RWPE1 (cell line): ENCODE measurements around the gene FRYL.
"Not testable (repeated sequence)": the region's sequence is repeated elsewhere in the genome, so short reads cannot be mapped to it uniquely, and the experiment has no call there.

Source experiments
- CTCF ChIA-PET: fragments of 350-600 bp; sonication (Branson Sonifier 250); formaldehyde crosslinking; extraction: SDS; loops from one replicate; lab custom pipeline; 2021; lab: Yijun Ruan, JAX
- POLR2A ChIA-PET: fragments of 400-600 bp; formaldehyde crosslinking; extraction: SDS; loops from one replicate; lab custom pipeline; 2020; ENCODE audit warnings: antibody characterized with exemption; ENCODE audit not compliant: low non-redundant PET; lab: Yijun Ruan, JAX
- DNase-seq: peaks from one replicate; pipeline ENCODE4 v3.0.0; 2012; ENCODE audit warnings: low spot score
- H3K27ac ChIP-seq: fragments of 450-650 bp; 2 replicates; pipeline ENCODE4 v1.5.1; 2017
- CTCF ChIP-seq: fragments of 450-650 bp; conservative IDR thresholded peaks from 2 replicates; pipeline ENCODE4 v1.5.1; 2017; ENCODE audit warnings: low read depth, mild to moderate bottlenecking

Gene FRYL

DNA sequence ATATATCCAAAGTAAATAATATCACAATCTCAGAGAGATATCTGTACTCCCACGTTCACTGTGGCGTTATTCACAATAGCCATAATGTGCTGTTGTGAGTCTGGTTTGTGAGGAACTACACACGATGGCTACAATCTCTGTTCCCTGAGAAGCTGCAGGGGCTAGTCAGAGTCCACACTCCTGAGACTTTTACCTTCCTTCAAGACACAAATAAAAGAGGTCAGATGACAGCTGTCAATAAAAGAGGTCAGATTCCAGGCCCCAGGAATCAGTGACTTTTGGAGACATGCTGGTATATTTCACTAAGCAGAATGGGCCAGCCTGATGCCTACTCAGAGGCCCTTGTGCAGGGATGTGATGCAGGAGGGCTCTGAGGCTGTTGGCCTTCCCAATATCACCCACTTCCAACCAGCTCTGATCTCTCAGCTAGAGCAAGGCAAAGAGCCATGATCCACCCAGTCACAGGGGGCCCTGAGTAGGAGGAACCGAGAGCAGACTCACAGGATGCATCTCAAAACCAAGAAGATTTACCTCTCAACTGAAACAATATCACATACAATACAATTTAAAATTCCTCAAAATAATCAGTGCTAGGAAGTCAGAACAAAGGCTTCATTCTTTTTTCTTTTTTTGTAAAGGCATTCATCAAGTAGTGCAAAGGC is 13.8 kb downstream of the FRYL start:
- no peak overlapping the region for H3K27ac ChIP-seq
- DNase-seq, result no peak
- TF ChIP-seq CTCF, result no peak
- ChIA-PET POLR2A (no interaction called here), CTCF (no interaction called here)

- ChIA-PET CTCF (no interaction called here), POLR2A (no interaction called here)
- DNase-seq, result no peak
- TF ChIP-seq CTCF, result no peak
- no peak overlapping the region for H3K27ac ChIP-seq
Measured at GRCh38 chr4:48762408-48762807, 17.7 kb downstream of the FRYL start.

DNA sequence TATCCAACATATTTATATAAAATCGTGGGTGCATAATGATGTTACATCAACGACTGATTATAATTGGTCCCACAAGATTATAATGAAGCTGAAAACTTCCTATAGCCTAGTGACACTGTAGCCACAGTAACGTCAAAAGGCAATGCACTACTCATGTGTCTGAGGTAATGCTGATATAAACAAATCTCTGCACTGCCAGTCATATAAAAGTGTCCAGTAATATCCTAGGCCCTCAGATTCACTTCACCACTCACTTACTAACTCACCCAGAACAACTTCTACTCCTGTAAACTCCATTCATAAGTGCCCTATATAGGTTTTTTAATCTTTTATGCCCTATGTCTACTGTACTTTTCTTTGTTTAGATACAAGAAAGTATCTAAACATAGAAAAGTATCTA is 18.8 kb downstream of the FRYL start:
- H3K27ac ChIP-seq, result no peak overlapping the region
- ChIA-PET CTCF (no interaction called here), POLR2A (no interaction called here)
- no peak for DNase-seq
- no peak for TF ChIP-seq CTCF

GRCh38 chr4:48758703-48759102 is 21.4 kb downstream of the FRYL start:
- CTCF ChIA-PET, H3K27ac ChIP-seq: not testable (repeated sequence)

GRCh38 chr4:48756689-48757220 is 23.3 kb downstream of the FRYL start:
- DNase-seq, result peak; percentile 52
- ChIA-PET POLR2A (no interaction called here), CTCF (interaction anchor here (0.6 kb wide), 1 partner anchor 10 kb away, joined by 4 read pairs; no protein-coding TSS in a partner anchor)
- peak overlapping the region; percentile 57 for H3K27ac ChIP-seq
- no peak for TF ChIP-seq CTCF

More at GRCh38 chr4:48758703-48759102, 21.4 kb downstream of the FRYL start:
- DNase-seq, POLR2A ChIA-PET: not testable (repeated sequence)

DNA sequence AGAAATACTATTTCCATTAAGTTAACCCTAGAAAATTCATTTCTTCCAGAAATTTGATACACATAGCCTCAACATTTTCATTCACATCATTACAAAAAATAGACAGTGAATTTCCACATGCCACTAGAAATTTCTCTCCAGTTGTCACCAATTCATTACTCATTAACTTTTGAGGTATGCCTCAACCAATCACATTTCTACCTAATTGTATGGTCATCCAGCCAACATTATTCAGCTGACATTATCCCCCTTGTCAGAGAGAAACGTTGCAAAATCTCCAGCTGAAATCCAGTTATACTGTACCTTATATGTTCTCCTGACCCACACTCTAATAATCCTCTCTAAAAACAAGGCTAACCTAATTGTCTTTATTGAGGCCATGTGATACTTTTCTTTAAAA is 24.8 kb downstream of the FRYL start:
- TF ChIP-seq CTCF, result no peak
- no peak for DNase-seq
- ChIA-PET POLR2A (no interaction called here), CTCF (no interaction called here)
- no peak overlapping the region for H3K27ac ChIP-seq

DNA sequence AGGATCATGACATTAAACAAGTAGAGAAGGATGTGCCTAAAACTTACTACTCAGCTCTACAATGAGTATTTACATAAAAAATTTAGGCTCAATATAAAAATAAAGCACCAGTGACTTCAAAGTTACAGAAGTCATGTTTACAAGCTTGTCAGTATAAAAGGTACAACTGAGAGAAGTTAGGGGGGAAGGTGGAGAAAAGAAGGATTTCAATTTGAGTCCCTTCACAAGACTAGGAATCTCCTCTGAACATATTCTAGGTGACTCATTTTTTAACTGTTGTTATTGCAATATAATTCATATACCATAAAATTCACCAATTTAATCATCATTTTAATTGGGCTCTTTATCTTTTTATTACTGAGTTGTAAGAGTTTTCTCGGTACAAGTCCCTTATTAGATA is 26.9 kb downstream of the FRYL start:
- CTCF ChIA-PET, result interaction anchor here (0.6 kb wide), 1 partner anchor 22 kb away, joined by 4 read pairs; no protein-coding TSS in a partner anchor

More for the DNA sequence above, 26.9 kb downstream of the FRYL start:
- TF ChIP-seq CTCF, result no peak
- POLR2A ChIA-PET, result no interaction called here
- DNase-seq, result no peak
- no peak overlapping the region for H3K27ac ChIP-seq
